ENCODE data around the gene ZNF565. TPM values are rescaled to one million over a fixed set of nuclear protein-coding genes. Genes with fewer than 3 reads are reported as not detected.

ZNF565 gene
- total RNA-seq, 6 experiments from 2014 or later = 2.7 to 3.7 (median 3.1) TPM

DNA sequence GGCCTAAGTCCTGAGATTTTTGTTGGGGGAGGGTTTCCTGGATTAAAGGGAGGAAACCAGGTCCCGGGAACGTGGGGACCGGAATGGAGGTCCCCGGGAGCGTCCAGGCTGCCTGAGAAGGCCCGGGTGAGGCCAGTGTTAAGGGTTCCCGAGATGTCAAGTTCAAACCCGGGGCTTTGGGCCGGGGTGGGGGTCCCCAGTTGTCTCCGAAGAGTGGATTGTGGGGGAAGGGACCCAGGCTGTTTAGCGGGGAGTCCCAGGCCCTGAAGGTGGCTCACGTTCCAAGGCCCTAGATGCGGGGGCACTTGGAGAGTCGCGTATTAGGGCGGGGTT, 62.5 kb downstream of the ZNF565 start:
- TF ChIP-seq, protein P1, sequence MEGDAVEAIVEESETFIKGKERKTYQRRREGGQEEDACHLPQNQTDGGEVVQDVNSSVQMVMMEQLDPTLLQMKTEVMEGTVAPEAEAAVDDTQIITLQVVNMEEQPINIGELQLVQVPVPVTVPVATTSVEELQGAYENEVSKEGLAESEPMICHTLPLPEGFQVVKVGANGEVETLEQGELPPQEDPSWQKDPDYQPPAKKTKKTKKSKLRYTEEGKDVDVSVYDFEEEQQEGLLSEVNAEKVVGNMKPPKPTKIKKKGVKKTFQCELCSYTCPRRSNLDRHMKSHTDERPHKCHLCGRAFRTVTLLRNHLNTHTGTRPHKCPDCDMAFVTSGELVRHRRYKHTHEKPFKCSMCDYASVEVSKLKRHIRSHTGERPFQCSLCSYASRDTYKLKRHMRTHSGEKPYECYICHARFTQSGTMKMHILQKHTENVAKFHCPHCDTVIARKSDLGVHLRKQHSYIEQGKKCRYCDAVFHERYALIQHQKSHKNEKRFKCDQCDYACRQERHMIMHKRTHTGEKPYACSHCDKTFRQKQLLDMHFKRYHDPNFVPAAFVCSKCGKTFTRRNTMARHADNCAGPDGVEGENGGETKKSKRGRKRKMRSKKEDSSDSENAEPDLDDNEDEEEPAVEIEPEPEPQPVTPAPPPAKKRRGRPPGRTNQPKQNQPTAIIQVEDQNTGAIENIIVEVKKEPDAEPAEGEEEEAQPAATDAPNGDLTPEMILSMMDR (IDR thresholded peaks at IDR 0.05) = no peak
- DNase-seq = no peak
- H3K27me3 Mint-ChIP-seq (ENCODE audit: insufficient read depth) = peaks cover 6% of the 10 kb centered on the region
- H3K4me1 Mint-ChIP-seq (ENCODE audit: low read depth) = peaks cover 38% of the 10 kb centered on the region
- peak overlapping the region; percentile 84 for H3K4me3 Mint-ChIP-seq
- H3K9me3 Mint-ChIP-seq = no peaks in the 10 kb centered on the region
- H3K27ac Mint-ChIP-seq = peak overlapping the region; percentile 82
- peaks cover 24% of the 10 kb centered on the region for H3K36me3 Mint-ChIP-seq (ENCODE audit: low read depth)

DNA sequence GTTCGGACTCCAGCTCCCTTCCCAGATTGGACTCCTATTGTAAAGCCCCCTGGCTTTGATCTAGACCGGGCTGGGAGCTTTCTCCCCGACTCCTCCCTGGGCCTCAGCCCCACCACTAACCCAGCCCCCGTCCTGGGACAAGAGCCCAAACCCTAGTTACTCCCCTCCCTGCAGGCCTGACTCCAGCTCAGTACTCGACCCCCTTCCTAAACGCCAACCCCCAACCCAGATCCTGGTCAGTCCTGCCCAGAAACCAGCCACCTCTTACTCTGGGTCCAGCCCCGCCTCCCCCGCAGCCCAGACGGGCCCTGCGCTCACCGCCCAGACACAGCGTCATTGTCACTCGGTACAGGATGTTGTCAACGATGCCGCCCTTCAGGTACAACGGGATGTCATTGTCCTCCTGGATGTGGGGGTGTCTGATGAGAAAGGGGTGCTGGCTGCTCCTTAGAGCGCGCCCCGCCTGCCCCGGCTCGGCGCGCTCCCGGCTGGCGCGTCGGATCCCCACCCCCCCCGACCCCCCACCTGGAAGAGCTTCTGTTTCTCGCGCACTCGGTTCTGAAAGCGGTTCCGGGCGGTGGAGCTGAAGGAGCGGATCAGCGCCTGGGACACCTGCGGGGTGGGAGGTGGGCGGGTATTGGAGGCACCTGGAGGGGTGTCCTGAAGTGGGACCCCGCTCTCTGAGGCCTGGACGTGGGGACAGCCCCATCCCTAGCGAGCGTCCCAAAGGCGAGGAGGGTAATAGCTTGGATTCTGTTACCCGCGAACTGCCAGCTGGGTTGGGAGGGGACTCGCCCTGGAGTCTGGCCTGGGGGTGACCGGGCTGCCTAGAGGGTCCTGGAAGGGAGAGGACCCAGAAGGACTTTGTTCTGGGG, 63.1 kb downstream of the ZNF565 start:
- Mint-ChIP-seq H3K4me3 (peak overlapping the region; percentile 84), H3K9me3 (no peaks in the 10 kb centered on the region), H3K4me1 (ENCODE audit: low read depth) (peaks cover 38% of the 10 kb centered on the region), H3K27me3 (ENCODE audit: insufficient read depth) (peaks cover 6% of the 10 kb centered on the region), H3K36me3 (ENCODE audit: low read depth) (peaks cover 30% of the 10 kb centered on the region), H3K27ac (peak overlapping the region; percentile 85)
- DNase-seq = no peak
- TF ChIP-seq, protein P1 (IDR thresholded peaks at IDR 0.05) = no peak

DNA sequence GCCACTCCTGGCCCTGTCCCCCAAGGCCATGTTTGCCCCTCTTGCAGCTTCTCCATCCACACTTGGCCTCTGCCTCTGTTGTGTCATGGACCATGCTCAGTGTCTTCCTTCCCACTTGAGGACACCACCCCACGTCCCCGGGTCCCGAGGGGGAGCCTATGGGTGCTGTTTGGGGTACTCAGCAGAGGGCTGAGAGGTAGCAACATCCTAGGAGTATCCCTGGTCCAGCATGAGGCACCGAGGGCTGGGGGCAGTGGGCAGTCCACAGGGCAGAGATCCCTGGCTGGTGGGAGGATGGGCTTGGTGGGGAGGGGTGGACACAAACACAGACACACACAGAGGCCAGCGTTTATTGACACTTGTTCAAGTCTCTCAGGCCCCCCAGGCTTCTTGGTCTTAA, 63.9 kb downstream of the ZNF565 start:
- Mint-ChIP-seq H3K4me3 (peak overlapping the region; percentile 84), H3K36me3 (ENCODE audit: low read depth) (peaks cover 35% of the 10 kb centered on the region), H3K9me3 (no peaks in the 10 kb centered on the region), H3K4me1 (ENCODE audit: low read depth) (peaks cover 31% of the 10 kb centered on the region), H3K27me3 (ENCODE audit: insufficient read depth) (peaks cover 6% of the 10 kb centered on the region), H3K27ac (peak overlapping the region; percentile 85)
- TF ChIP-seq, protein P1 (IDR thresholded peaks at IDR 0.05) = no peak
- no peak for DNase-seq

DNA sequence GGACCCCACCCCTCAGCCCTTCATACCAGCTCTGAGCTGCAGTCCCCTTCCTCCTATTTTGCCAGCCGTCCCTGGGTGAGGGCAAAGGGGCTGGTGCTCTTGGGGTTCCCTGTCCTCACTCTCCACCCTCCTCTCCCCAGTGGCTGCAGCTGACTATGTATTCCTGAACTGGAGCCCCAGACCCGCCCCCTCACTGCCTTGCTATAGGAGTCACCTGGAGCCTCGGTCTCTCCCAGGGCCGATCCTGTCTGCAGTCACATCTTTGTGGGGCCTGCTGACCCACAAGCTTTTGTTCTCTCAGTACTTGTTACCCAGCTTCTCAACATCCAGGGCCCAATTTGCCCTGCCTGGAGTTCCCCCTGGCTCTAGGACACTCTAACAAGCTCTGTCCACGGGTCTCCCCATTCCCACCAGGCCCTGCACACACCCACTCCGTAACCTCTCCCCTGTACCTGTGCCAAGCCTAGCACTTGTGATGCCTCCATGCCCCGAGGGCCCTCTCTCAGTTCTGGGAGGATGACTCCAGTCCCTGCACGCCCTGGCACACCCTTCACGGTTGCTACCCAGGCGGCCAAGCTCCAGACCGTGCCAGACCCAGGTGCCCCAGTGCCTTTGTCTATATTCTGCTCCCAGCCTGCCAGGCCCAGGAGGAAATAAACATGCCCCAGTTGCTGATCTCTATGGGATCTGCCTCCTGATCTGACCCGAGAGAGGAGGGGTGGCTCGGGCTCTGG, 64.6 kb downstream of the ZNF565 start:
- H3K27me3 Mint-ChIP-seq (ENCODE audit: insufficient read depth) = peaks cover 6% of the 10 kb centered on the region
- H3K36me3 Mint-ChIP-seq (ENCODE audit: low read depth) = peaks cover 37% of the 10 kb centered on the region
- TF ChIP-seq, protein P1 (IDR thresholded peaks at IDR 0.05) = no peak
- DNase-seq = no peak
- H3K9me3 Mint-ChIP-seq = no peaks in the 10 kb centered on the region
- H3K4me3 Mint-ChIP-seq = no peak overlapping the region
- peaks cover 28% of the 10 kb centered on the region for H3K4me1 Mint-ChIP-seq (ENCODE audit: low read depth)
- H3K27ac Mint-ChIP-seq = peak overlapping the region; percentile 85

DNA sequence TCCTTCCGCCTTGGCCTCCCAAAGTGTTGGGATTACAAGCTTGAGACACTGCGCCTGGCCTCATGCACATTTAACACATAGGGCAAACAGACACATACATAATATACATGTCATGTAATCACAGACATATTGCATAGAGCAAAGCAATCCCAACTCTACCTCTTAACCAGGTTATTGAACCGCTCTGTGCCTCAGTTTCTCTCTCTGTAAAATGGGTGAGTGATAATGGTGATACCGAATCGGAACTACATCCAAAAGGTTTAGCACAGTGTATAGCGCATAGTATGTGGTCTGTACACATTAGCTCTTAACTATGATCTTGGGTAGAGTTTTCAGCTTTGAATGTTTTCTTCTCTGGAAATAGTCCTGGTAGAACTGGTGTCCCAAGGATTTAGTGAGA, 69.8 kb downstream of the ZNF565 start:
- no peak for DNase-seq
- peaks cover 5% of the 10 kb centered on the region for H3K9me3 Mint-ChIP-seq
- H3K36me3 Mint-ChIP-seq (ENCODE audit: low read depth) = peaks cover 57% of the 10 kb centered on the region
- no peak overlapping the region for H3K4me3 Mint-ChIP-seq
- H3K27me3 Mint-ChIP-seq (ENCODE audit: insufficient read depth) = peaks cover 7% of the 10 kb centered on the region
- TF ChIP-seq, protein P1 (IDR thresholded peaks at IDR 0.05) = no peak
- peaks cover 15% of the 10 kb centered on the region for H3K4me1 Mint-ChIP-seq (ENCODE audit: low read depth)
- H3K27ac Mint-ChIP-seq = no peak overlapping the region
